Parathyroid adenoma (tissue), 2 donors: ENCODE measurements around the gene SDE2.

ENCODE experiments used
- H2AFZ ChIP-seq: fragments of 300-600 bp; sonication (generic); one replicate; pipeline ENCODE4 v1.7.0; 2017; ENCODE audit warnings: antibody characterized with exemption, mild to moderate bottlenecking
- H3K27ac ChIP-seq: fragments of 300-600 bp; sonication (generic); one replicate; pipeline ENCODE4 v1.7.0; 2017
- H3K27me3 ChIP-seq: fragments of 300-600 bp; sonication (generic); one replicate; pipeline ENCODE4 v1.7.0; 2017; ENCODE audit warnings: low read length; ENCODE audit not compliant: control insufficient read depth, insufficient read depth
- H3K36me3 ChIP-seq: fragments of 300-600 bp; sonication (generic); one replicate; pipeline ENCODE4 v1.7.0; 2017; ENCODE audit warnings: low read length; ENCODE audit not compliant: control insufficient read depth, insufficient read depth
- H3K4me1 ChIP-seq: fragments of 300-600 bp; sonication (generic); one replicate; pipeline ENCODE4 v1.7.0; 2017; ENCODE audit warnings: control low read depth
- H3K4me2 ChIP-seq: fragments of 300-600 bp; sonication (generic); one replicate; pipeline ENCODE4 v1.7.0; 2017; ENCODE audit warnings: low read length
- H3K4me3 ChIP-seq: fragments of 300-600 bp; sonication (generic); one replicate; pipeline ENCODE4 v1.7.0; 2017; ENCODE audit warnings: low read depth, low read length
- H3K79me2 ChIP-seq: fragments of 300-600 bp; sonication (generic); one replicate; pipeline ENCODE4 v1.7.0; 2017; ENCODE audit warnings: control low read depth
- H3K9ac ChIP-seq: fragments of 300-600 bp; sonication (generic); one replicate; pipeline ENCODE4 v1.7.0; 2017; ENCODE audit warnings: mild to moderate bottlenecking
- H3K9me3 ChIP-seq: fragments of 300-600 bp; sonication (generic); one replicate; pipeline ENCODE4 v1.7.0; 2017; ENCODE audit warnings: low read length; ENCODE audit not compliant: control insufficient read depth
- CTCF ChIP-seq: fragments of 300-600 bp; sonication (generic); IDR thresholded peaks from one replicate; pipeline ENCODE4 v1.7.0; 2017; ENCODE audit warnings: antibody characterized with exemption, mild to moderate bottlenecking
- donor health status: primary hyperparathyroidism.

SDE2 gene

GRCh38 chr1:226041419-226041818 is 42.3 kb upstream of the SDE2 start:
- Histone ChIP-seq H3K9me3 (no peaks in the 10 kb centered on the region), H3K4me1 (no peaks in the 10 kb centered on the region), H3K9ac (no peak overlapping the region), H3K36me3 (no peaks in the 10 kb centered on the region), H3K27me3 (no peaks in the 10 kb centered on the region), H3K79me2 (no peaks in the 10 kb centered on the region), H2AFZ (no peak overlapping the region), H3K4me3 (no peak overlapping the region), H3K27ac (no peak overlapping the region), H3K4me2 (no peak overlapping the region)
- no peak for TF ChIP-seq CTCF

GRCh38 chr1:226038661-226039060 is 39.5 kb upstream of the SDE2 start:
- no peaks in the 10 kb centered on the region for H3K9me3 ChIP-seq
- H3K4me1 ChIP-seq = no peaks in the 10 kb centered on the region
- H2AFZ ChIP-seq = no peak overlapping the region
- H3K27ac ChIP-seq = no peak overlapping the region
- no peaks in the 10 kb centered on the region for H3K79me2 ChIP-seq
- no peaks in the 10 kb centered on the region for H3K36me3 ChIP-seq
- TF ChIP-seq CTCF = no peak
- no peak overlapping the region for H3K9ac ChIP-seq
- H3K4me3 ChIP-seq = no peak overlapping the region
- H3K4me2 ChIP-seq = no peak overlapping the region
- H3K27me3 ChIP-seq = no peaks in the 10 kb centered on the region

- Histone ChIP-seq H3K9ac (no peak overlapping the region), H3K9me3 (no peaks in the 10 kb centered on the region), H3K79me2 (no peaks in the 10 kb centered on the region), H3K27me3 (no peaks in the 10 kb centered on the region), H3K4me3 (no peak overlapping the region), H3K4me2 (no peak overlapping the region), H2AFZ (no peak overlapping the region), H3K4me1 (no peaks in the 10 kb centered on the region), H3K27ac (no peak overlapping the region), H3K36me3 (no peaks in the 10 kb centered on the region)
- TF ChIP-seq CTCF = no peak
These were observed 36.8 kb upstream of the SDE2 start for GRCh38 chr1:226035915-226036314.

GRCh38 chr1:226034482-226034881 is 35.3 kb upstream of the SDE2 start:
- no peaks in the 10 kb centered on the region for H3K27me3 ChIP-seq
- H3K9ac ChIP-seq = no peak overlapping the region
- no peaks in the 10 kb centered on the region for H3K36me3 ChIP-seq
- no peak overlapping the region for H3K4me2 ChIP-seq
- no peaks in the 10 kb centered on the region for H3K4me1 ChIP-seq
- H2AFZ ChIP-seq = no peak overlapping the region
- no peak for TF ChIP-seq CTCF
- no peak overlapping the region for H3K4me3 ChIP-seq
- H3K79me2 ChIP-seq = no peaks in the 10 kb centered on the region
- no peaks in the 10 kb centered on the region for H3K9me3 ChIP-seq
- no peak overlapping the region for H3K27ac ChIP-seq

GRCh38 chr1:226033991-226034390 is 34.8 kb upstream of the SDE2 start:
- H3K9me3 ChIP-seq = no peaks in the 10 kb centered on the region
- no peaks in the 10 kb centered on the region for H3K36me3 ChIP-seq
- H2AFZ ChIP-seq = no peak overlapping the region
- TF ChIP-seq CTCF = no peak
- H3K4me3 ChIP-seq = no peak overlapping the region
- no peaks in the 10 kb centered on the region for H3K4me1 ChIP-seq
- no peak overlapping the region for H3K27ac ChIP-seq
- no peaks in the 10 kb centered on the region for H3K79me2 ChIP-seq
- no peak overlapping the region for H3K9ac ChIP-seq
- no peaks in the 10 kb centered on the region for H3K27me3 ChIP-seq
- no peak overlapping the region for H3K4me2 ChIP-seq
